Measurements from ENCODE around the gene MZF1.

Gene MZF1

DNA sequence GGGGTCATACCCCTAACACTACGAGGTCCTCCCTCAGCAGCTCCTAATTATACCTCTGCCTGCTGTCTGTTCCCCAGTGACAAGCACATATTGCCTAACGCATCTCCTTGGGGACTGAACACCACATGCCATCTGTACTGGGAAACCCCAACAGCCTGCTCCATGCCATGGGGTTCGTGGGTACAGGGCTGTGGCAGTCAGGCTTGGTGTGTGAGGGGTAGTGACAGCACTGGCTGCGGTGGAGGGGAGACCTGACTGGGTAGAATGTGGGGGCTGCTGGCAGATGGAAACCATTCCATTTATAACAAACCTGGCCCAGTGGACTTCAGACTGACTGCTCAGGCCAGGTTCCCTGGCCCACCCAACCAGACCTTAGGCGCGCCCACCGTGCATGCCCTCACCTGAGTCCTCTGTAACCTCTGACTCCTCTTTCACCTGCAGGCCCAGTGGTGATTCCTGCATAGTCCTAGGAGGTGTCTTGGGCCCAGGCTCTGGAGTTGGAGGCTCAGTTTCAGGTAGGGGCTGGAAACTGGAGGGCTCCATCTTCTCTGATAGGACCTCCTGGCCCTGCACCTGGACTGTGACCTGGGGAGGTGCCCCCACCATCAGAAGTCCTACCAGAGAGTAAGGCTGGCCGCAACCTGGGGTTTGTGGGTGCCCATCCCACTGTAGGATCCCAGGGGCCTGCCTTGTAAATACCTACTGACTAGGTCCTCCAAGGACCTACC, 3.0 kb downstream of the MZF1 start:
- no peak for DNase-seq

- no peak for DNase-seq
Observed at GRCh38 chr19:58569191-58569942, 3.8 kb downstream of the MZF1 start.

- DNase-seq = no peak
Observed at GRCh38 chr19:58568453-58569130, 4.5 kb downstream of the MZF1 start.

DNA sequence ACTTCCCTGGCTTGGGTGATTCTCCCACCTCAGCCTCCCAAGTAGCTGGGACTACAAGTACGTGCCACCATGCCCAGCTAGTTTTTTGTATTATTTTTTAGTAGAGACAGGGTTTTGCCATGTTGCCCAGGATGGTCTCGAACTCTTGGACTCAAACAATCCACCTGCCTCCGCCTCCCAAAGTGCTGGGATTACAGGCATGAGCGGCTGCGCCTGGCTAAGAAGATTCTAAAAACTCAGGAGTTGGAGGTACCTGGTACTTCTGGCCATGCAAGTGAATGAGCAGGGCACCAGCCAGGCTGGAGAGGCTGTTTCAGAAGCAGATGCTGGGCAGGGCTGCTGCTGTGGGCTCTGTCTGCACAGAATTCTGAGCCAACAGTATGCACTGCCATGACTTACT, 6.1 kb downstream of the MZF1 start:
- DNase-seq = no peak

GRCh38 chr19:58563823-58564222, 9.3 kb downstream of the MZF1 start:
- no peak for DNase-seq

GRCh38 chr19:58563034-58563573, 10.0 kb downstream of the MZF1 start:
- DNase-seq = no peak

GRCh38 chr19:58562122-58563033, 10.8 kb downstream of the MZF1 start:
- DNase-seq = no peak

DNA sequence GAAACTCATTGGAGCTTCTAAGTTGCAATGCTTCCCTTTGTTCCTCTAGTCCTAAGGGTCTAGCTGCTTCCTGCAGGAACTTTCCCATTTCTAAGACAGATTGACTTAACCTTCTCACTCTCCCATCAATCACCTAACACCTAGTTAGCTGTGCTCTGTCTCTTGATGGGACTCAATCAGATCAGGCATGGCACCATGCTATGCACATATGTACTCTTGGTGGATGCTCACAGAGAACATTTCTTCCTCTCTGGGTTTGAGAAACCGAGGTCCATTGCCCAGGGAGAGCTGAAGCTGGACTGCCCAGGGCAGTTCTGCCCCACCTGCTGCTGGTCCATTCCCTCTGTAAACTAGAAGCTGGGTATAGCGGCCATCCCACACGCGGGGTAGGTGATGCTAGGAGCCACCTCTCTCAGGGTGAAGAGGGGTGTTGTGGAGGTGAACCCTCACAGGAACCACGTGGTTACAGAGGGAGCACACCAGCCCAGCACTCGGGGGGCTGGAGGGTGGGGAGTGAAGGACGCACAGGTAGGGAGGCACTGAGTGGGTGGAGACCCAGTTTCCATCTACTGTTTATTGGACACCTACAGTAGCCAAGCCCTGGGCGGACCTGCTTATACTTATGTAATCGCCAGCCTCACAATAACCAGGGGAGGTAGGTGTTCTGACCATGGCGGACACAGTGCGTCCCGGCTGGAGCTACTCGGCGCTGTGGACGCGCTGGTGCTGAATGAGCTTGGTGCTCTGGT, 11.6 kb downstream of the MZF1 start:
- no peak for DNase-seq

GRCh38 chr19:58560921-58561320, 12.2 kb downstream of the MZF1 start:
- DNase-seq = no peak

DNA sequence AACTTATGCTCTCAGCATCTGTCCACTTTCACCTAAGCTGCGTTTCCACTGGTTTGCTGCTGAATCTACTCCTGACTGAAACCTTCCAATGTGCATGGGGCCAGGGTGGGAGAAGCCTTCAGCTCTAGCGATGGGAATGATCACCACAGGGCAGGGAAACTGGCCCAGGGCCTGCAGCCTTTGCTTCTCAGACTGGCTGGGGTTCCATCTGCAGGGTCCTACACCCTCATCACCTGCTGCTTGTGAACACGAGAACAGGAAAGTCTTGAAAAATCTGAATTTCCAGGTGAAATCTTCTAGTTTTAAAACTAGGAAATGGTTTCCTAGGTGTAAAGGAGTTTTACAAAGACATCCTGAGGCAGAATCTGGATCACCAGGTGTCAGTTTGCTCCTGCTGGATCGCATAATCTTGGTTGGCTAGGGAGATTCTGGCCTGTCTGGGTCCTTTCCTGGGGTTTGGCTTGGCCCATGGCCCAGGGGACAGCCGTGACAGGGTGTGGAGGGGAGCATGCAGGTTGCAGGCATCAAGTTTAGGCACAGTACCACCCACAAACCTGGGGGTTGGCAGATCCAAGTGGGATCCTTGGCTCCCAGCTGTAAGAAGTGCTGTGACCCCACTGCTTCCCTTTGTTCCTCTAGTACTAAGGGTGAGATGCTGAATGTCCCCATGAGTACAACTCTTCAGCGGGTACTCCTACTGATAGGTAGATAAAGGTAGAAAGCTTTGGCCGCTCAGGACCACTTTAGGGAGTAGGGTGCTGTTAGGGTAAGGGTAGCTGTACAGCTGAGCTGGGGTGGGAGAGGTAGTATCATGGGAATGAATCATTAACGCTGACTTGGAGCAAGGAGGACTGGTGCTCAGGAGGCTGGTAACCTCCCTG, 12.9 kb downstream of the MZF1 start:
- DNase-seq = no peak

DNA sequence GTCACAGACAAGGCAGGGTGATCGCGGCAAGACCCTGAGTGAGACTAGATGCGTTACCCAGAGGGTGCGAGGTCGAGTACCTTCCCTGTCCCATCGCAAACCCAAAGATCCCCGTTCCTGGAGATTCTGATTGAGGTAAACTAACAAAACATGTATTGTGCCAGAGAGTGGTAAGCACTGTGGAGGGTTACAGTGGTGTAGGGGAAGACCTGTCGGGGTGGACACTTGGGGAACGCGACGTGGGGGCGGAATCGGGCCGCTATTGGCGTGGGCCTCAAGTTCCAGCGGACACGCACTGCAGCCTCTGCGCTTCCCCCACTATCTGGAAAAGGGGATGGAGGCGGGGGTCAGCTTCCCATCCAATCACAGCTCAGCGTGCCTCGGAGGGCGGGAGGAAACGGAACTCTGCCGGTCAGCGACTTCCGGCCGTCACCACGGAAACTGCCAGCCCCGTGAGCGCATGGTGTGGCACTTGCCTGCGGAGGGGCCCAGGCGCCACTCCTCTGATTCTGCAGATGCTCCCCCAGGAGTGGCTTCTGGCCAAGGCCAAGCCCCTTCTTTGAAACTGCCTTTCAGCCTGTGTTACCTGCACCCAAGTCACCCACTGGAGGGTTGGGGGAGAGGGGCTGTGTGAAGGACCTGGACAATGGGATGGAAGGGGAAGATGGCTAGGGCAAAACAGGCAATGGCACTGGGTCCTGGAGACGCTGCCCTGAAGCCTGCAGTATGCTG, 13.7 kb downstream of the MZF1 start:
- DNase-seq = no peak

GRCh38 chr19:58558623-58559274, 14.4 kb downstream of the MZF1 start:
- DNase-seq = no peak

DNA sequence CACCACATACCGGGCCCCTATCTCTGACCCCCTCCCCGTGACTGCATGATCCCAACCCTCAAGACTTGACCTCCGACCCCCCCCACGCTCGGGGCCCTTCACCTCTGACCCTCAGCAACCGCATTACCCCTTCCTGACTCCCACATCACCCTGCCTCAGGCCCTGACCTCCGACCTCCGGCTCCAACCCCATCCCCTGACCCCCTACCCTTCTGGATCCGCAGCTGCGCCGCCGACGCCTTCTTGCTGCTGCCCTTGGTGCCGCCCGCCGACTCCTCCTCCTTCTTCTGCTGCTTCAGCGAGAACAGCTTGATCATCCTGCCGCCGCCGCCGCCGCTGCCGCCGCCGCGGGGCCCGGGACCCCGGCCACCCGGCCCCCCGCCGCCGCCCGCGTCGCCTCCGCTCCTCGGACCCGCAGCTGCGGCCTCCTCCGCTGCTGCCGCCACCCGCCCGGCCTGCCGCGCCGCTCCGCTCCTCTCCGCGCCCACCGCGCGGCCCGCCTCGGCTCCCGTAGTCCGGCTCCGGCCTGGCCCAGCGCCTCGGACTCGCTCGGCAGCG, 15.0 kb downstream of the MZF1 start, which contains the start of gene UBE2M:
Gene UBE2M, minus strand, starts transcription at position 546 of the 557 bp plus-strand sequence. Its CDS starts 230 bp downstream, at position 316.
- no peak for DNase-seq

DNA sequence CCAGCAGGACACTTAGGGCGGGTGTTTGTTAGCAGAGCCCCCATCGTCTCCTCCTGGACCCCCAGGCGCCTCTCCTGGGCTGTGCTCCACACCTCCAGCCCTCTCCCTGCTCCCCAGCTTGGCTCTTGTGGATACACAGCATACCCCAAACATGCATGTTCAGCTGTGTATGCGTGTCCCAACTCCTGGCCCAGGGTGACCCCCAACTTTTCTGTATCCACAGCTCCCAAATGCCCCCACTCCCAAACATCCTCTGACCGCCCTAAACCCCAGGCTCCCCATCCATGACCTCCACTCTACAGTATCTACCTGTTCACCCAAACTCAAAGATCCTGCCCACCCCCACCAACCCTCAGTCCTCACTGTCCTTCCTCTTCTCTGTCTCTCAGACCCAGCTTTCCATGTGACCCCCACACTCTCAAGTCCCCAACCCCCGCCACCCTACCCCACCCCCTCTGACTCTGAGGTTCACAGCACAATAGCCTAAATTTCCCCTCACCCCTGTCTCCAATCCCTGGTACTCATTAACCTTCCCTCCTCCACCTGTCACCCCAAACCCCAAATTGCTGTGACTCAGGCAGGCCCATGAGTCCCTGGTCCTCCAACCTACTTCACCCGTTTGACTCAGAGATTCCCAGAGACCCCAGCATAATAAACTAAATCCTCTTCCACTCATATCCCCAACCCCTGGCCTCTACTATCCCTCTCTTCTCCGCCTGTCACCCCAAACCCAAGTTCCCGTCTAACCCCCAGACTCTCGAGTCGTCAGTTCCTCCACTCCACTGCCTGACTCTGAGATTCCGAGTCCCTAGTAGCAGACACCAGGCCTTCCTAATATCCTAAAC, 15.7 kb downstream of the MZF1 start:
- DNase-seq = no peak

- no peak for DNase-seq
Observed at GRCh38 chr19:58556622-58557220, 16.4 kb downstream of the MZF1 start.

GRCh38 chr19:58555920-58556621, 17.1 kb downstream of the MZF1 start:
- no peak for DNase-seq

DNA sequence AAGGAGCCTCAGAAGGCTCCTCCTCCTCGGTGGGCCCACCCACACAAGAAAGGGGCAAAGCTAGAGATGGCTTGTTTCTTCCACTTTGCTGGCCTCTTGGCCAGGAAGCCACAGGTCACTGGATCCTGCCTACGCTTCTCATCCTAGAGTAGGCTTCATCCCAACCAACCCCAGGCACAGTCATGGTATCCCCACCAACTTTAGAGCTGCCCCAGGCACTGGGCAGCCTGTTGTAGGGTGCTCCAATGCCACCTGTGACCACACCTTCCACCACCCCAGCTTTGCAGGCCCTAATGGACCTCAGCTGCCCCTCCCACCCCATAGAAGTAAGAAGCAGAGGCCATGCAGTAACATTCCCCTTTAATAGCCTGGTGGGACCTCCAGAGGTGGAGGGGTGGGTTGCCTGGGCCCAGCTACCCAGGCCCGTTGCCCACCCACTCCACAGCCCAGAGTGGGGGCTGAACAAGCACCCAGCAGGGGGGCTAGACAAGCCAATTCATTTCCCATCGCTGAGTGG, 17.7 kb downstream of the MZF1 start:
- DNase-seq = no peak

Data from NCI-H774 (cell line).